ENCODE data around the gene BANK1. TPM values are rescaled to one million over a fixed set of nuclear protein-coding genes. Genes with fewer than 3 reads are reported as not detected.

BANK1 gene
- total RNA-seq, 3 donors from 2014 or later (not counting 1 experiment from before 2014, with no cell fraction given): 2.1 to 3.0 (median 2.4) TPM

DNA sequence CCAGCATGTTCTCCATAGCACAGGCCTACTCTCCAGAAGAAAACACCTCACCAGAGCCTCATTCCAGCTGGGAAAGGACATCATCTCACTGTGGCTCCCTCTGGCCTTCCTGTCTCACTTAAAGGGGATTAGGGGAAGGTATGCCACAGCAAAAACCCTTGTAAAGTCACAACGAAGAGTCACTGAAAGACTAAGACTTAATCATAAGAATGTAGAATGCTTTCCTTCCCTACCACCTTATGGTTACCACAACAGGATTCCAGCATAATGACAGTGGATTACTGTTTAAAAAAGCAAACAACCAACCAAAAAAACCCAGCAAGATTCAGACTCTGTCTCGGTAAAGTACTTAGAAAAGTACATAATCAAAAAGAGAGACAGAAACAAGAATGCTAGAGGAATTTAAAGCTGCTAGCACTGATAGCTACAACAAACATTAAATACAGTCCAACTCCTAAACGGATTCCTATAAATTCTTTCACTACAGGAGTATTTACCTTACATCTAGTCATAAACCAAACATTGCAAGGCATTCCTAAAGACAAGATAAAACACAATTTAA is 75.1 kb downstream of the BANK1 start:
- Histone ChIP-seq H3K27ac (ENCODE audit: low read length) (no peak overlapping the region), H3K27me3 (ENCODE audit: control insufficient read depth, insufficient read depth, low read length) (no peaks in the 10 kb centered on the region), H3K4me3 (ENCODE audit: low read length) (no peak overlapping the region), H3K9me3 (ENCODE audit: control insufficient read depth, insufficient read depth, low read length) (no peaks in the 10 kb centered on the region), H3K4me1 (ENCODE audit: control insufficient read depth, insufficient read depth, low read length) (no peaks in the 10 kb centered on the region), H3K36me3 (ENCODE audit: control insufficient read depth, insufficient read depth, low read length) (no peaks in the 10 kb centered on the region)
- H3K4me3 Mint-ChIP-seq: no peak overlapping the region
- no peaks in the 10 kb centered on the region for H3K4me1 Mint-ChIP-seq
- no peaks in the 10 kb centered on the region for H3K36me3 Mint-ChIP-seq
- ATAC-seq (no peak), DNase-seq (no peak)
- no peaks in the 10 kb centered on the region for H3K9me3 Mint-ChIP-seq
- intact Hi-C loops (cut with micrococcal nuclease): no loop called here
- H3K27me3 Mint-ChIP-seq (ENCODE audit: low read depth in 2 of 2): no peaks in the 10 kb centered on the region
- WGBS (ENCODE audit: insufficient coverage): 71% methylated on average over 3 of the region's 3 CpGs
- H3K27ac Mint-ChIP-seq: no peak overlapping the region
- TF ChIP-seq, protein P1, sequence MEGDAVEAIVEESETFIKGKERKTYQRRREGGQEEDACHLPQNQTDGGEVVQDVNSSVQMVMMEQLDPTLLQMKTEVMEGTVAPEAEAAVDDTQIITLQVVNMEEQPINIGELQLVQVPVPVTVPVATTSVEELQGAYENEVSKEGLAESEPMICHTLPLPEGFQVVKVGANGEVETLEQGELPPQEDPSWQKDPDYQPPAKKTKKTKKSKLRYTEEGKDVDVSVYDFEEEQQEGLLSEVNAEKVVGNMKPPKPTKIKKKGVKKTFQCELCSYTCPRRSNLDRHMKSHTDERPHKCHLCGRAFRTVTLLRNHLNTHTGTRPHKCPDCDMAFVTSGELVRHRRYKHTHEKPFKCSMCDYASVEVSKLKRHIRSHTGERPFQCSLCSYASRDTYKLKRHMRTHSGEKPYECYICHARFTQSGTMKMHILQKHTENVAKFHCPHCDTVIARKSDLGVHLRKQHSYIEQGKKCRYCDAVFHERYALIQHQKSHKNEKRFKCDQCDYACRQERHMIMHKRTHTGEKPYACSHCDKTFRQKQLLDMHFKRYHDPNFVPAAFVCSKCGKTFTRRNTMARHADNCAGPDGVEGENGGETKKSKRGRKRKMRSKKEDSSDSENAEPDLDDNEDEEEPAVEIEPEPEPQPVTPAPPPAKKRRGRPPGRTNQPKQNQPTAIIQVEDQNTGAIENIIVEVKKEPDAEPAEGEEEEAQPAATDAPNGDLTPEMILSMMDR (IDR thresholded peaks at IDR 0.05): no peak

- no peaks in the 10 kb centered on the region for H3K4me1 Mint-ChIP-seq
- no peaks in the 10 kb centered on the region for H3K4me1 ChIP-seq (ENCODE audit: control insufficient read depth, insufficient read depth, low read length)
- no peaks in the 10 kb centered on the region for H3K27me3 Mint-ChIP-seq (ENCODE audit: low read depth in 2 of 2)
- TF ChIP-seq, protein P1 (IDR thresholded peaks at IDR 0.05): no peak
- no peaks in the 10 kb centered on the region for H3K9me3 ChIP-seq (ENCODE audit: control insufficient read depth, insufficient read depth, low read length)
- intact Hi-C loops (cut with micrococcal nuclease): no loop called here
- no peak overlapping the region for H3K27ac Mint-ChIP-seq
- H3K36me3 ChIP-seq (ENCODE audit: control insufficient read depth, insufficient read depth, low read length): no peaks in the 10 kb centered on the region
- no peaks in the 10 kb centered on the region for H3K27me3 ChIP-seq (ENCODE audit: control insufficient read depth, insufficient read depth, low read length)
- WGBS (ENCODE audit: insufficient coverage): no CpG with 5 or more reads among the region's 1 CpG
- no peak for ATAC-seq
- H3K4me3 Mint-ChIP-seq: no peak overlapping the region
- H3K36me3 Mint-ChIP-seq: no peaks in the 10 kb centered on the region
- DNase-seq: no peak
- no peak overlapping the region for H3K4me3 ChIP-seq (ENCODE audit: low read length)
- H3K9me3 Mint-ChIP-seq: no peaks in the 10 kb centered on the region
- H3K27ac ChIP-seq (ENCODE audit: low read length): no peak overlapping the region
Observed at GRCh38 chr4:101870874-101871273, 80.3 kb downstream of the BANK1 start.

DNA sequence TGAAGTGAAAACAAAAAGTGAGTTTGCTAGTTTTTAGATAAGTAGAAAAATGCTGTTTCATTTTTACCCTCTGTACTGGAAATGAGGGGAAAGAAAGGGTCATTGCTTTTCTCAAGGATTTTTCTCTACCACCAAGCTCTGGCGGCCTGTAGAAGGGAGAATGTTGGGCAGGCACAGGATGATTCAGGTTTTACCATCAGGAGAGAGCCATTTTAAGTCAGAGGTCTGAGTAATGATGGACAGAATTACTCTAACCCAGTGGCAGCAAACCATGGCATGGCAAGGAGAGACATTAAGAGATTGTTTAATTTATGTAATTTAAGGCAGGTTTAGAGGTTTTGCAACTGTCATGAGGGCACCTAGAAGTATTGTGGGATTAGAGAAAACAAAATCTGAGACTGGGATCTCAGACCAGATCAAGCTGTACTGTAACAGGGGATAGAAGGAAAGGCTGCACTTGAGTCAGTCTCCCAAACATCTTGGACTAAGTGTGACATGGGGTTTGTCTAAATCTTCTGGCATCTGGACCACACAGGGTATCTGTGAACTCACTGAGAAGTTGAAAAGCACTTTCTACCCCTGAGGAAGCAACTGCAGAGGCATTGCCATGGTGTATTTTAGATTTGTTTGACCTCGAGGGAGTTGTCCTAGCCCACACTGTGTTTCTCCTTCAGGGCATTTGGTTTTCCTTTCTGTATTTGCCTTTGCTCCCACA is 81.6 kb downstream of the BANK1 start:
- 47% methylated on average over 2 of the region's 2 CpGs for WGBS (ENCODE audit: insufficient coverage)
- H3K4me3 Mint-ChIP-seq: no peak overlapping the region
- no peaks in the 10 kb centered on the region for H3K9me3 Mint-ChIP-seq
- no peaks in the 10 kb centered on the region for H3K36me3 Mint-ChIP-seq
- no peak for DNase-seq
- H3K27me3 Mint-ChIP-seq (ENCODE audit: low read depth in 2 of 2): no peaks in the 10 kb centered on the region
- no peak for ATAC-seq
- intact Hi-C loops (cut with micrococcal nuclease): no loop called here
- no peaks in the 10 kb centered on the region for H3K27me3 ChIP-seq (ENCODE audit: control insufficient read depth, insufficient read depth, low read length)
- no peaks in the 10 kb centered on the region for H3K4me1 Mint-ChIP-seq
- TF ChIP-seq, protein P1 (IDR thresholded peaks at IDR 0.05): no peak
- H3K4me3 ChIP-seq (ENCODE audit: low read length): no peak overlapping the region
- no peak overlapping the region for H3K27ac Mint-ChIP-seq
- no peaks in the 10 kb centered on the region for H3K9me3 ChIP-seq (ENCODE audit: control insufficient read depth, insufficient read depth, low read length)
- no peaks in the 10 kb centered on the region for H3K4me1 ChIP-seq (ENCODE audit: control insufficient read depth, insufficient read depth, low read length)
- H3K36me3 ChIP-seq (ENCODE audit: control insufficient read depth, insufficient read depth, low read length): no peaks in the 10 kb centered on the region
- H3K27ac ChIP-seq (ENCODE audit: low read length): no peak overlapping the region
